SU-DHL-6 (cell line): Measurements from ENCODE around the gene PLEK.

Experiments
- EZH2phosphoT487 ChIP-seq: fragments of 200-600 bp; sonication (generic), shearing (Covaris generic); conservative IDR thresholded peaks from 2 replicates; pipeline ENCODE4 v1.6.1; 2018; ENCODE audit warnings: mild to moderate bottlenecking, antibody characterized with exemption, low read length, moderate library complexity, mixed read lengths
- TF ChIP-seq, protein P1 (sequence below): fragments of 200-600 bp; sonication (generic); IDR thresholded peaks from one replicate; pipeline ENCODE4 v1.5.1; 2017; ENCODE audit warnings: antibody characterized with exemption, mild to moderate bottlenecking, low read length, moderate library complexity; ENCODE audit not compliant: insufficient read depth, poor library complexity, severe bottlenecking

DNA sequence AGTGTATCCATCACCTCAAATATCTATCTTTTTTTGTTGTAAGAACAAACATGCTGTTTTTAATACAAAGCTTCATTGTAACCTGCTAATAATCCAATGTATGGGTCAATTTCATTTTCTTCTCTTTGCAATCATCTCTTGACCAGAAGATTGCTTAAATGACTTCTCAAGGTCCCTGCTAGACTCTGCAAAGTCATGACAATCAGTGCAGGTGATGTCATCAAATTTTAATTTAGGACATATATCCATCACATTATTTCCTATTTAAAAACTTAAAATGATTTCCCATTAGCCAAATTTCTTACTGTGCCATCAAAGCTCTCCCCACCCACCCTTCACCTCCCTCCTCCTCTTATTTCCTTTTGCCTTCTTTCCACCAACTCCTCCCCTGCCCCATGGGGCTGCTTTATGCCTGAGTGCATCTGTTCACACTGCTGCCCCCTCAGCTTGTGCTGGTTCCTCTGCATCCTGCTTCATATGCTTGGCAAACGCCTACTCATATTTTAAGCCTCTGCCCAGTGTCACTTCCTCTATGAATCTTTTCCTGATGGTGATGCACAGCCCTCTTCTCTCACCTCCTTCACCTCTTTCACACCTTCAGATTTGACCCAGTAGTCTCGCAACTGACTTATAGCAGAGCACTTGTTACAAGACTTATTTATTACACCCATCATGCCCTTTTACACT lies 20.3 kb downstream of the PLEK start:
- TF ChIP-seq, protein P1, sequence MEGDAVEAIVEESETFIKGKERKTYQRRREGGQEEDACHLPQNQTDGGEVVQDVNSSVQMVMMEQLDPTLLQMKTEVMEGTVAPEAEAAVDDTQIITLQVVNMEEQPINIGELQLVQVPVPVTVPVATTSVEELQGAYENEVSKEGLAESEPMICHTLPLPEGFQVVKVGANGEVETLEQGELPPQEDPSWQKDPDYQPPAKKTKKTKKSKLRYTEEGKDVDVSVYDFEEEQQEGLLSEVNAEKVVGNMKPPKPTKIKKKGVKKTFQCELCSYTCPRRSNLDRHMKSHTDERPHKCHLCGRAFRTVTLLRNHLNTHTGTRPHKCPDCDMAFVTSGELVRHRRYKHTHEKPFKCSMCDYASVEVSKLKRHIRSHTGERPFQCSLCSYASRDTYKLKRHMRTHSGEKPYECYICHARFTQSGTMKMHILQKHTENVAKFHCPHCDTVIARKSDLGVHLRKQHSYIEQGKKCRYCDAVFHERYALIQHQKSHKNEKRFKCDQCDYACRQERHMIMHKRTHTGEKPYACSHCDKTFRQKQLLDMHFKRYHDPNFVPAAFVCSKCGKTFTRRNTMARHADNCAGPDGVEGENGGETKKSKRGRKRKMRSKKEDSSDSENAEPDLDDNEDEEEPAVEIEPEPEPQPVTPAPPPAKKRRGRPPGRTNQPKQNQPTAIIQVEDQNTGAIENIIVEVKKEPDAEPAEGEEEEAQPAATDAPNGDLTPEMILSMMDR = no peak
- no peak for TF ChIP-seq EZH2phosphoT487
